ENCODE data around the gene RIMS1.

RIMS1 gene, protein sequence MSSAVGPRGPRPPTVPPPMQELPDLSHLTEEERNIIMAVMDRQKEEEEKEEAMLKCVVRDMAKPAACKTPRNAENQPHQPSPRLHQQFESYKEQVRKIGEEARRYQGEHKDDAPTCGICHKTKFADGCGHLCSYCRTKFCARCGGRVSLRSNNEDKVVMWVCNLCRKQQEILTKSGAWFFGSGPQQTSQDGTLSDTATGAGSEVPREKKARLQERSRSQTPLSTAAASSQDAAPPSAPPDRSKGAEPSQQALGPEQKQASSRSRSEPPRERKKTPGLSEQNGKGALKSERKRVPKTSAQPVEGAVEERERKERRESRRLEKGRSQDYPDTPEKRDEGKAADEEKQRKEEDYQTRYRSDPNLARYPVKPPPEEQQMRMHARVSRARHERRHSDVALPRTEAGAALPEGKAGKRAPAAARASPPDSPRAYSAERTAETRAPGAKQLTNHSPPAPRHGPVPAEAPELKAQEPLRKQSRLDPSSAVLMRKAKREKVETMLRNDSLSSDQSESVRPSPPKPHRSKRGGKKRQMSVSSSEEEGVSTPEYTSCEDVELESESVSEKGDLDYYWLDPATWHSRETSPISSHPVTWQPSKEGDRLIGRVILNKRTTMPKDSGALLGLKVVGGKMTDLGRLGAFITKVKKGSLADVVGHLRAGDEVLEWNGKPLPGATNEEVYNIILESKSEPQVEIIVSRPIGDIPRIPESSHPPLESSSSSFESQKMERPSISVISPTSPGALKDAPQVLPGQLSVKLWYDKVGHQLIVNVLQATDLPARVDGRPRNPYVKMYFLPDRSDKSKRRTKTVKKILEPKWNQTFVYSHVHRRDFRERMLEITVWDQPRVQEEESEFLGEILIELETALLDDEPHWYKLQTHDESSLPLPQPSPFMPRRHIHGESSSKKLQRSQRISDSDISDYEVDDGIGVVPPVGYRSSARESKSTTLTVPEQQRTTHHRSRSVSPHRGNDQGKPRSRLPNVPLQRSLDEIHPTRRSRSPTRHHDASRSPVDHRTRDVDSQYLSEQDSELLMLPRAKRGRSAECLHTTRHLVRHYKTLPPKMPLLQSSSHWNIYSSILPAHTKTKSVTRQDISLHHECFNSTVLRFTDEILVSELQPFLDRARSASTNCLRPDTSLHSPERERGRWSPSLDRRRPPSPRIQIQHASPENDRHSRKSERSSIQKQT (N-terminal part only)

DNA sequence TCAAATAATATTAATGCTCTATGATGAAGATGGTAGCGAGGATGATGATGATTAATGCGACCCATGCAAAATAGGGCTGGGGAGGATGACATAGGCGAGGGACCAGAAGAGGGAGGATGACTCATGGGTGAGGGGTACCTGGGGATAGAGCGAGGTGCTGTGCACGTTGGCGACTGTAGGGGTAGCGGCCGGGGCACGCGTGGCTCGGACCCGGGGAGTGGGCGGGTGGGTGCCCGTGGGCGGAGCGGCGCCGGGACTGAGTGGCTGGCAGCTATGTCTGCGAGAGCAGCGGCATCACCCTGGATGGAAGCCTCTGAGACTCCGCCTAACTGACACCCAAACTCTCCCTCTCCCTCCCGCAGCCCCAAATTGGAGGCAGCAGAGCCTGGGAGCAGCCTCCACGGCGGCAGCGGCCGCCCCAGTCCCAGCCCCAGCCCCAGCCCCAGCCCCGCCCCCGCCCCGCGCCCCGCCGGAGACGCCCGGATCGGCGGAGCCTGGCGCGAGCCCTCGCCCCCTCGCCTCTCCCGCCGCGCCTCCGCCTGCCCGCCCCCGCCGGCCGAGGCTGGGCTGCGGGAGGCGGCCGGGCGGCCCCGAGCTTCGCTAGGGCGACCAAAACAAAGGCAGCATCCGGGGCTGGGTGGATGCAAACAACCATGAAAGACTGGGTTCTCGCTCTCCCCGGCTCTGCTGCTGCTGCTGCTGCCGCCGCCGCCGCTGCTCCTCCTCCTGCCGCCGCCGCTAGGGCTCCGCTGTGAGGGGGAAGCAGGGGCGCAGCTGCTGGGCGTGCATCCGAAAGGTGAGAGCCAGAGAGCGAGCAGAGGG lies at the start of gene RIMS1:
RIMS1 (plus strand) TSS at position 367 of the 822 bp plus-strand sequence. CDS start 474 bp downstream, outside the sequence.
- DNase-seq: no peak

DNA sequence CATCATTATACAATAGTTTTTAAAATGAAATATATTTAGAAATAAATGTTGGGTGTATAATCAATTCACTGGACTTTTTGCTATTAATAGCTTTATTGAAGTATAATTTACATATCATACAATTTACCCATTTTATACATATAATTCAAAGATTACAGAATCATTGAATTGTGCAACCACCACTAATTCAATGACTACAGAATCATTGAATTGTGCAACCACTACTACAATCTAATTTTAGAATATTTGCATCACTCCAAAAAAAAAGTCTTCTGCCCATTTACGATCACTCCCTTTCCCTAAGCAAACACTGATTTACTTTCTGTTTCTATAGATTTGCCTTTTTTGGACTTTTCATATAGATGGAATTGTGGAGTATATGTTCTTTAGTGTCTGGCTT lies 35.1 kb upstream of the RIMS1 start:
- no peak for DNase-seq

DNA sequence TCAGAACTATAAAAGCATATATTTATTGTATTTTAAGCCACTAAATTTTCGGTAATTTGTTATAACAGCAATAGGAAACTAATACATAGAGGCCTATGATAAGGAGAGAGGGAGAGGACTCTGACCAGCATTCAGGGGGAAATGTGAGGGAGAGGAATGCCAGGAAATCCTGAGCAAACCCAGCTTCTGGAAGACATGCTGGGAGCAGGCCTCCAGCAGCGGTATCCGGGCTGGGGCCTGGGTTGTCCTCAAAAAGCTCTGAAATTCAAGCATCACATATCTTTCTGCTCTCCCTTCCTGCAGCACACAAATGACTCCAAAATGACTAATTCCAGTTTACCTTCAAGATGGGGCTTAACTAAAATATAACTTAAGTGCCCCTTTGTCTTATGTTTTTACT lies 33.4 kb upstream of the RIMS1 start:
- DNase-seq: no peak

DNA sequence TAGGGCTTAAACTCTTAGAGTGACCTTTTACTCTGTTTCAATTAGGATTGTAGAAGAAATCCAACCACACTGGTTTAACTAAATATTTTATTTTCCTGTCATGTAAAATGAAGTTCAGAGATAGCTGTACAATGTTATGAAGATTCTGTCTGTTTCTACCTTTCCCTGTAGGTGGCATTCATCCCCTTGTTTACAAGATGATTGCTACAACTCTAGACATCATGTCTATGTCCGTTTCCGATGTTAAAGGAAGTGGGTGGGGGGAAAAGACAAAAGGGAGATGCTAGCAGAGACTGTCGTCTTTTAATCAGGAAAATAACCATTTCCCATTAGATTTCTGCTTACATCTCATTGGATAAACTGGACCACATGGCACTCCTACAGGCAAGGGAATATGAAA lies 30.9 kb upstream of the RIMS1 start:
- DNase-seq: no peak

DNA sequence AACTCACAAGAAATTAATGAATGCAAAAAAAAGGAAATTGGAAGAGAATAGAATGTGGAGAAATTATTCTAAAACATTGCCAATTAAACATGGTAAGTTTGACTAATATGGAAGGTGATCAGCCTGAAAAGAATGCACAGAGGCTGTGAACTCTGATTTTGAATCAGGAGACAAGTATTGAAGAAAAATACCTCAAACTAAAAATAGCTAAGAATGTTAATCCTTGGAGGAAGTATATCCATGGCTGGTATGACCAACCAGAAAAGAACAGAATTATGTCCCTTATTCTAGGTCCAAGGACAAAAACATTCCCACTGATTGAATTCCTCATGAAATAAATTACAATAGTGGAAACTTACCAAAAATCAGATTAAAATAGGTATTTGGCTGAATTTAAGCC lies 7.3 kb upstream of the RIMS1 start:
- no peak for DNase-seq

DNA sequence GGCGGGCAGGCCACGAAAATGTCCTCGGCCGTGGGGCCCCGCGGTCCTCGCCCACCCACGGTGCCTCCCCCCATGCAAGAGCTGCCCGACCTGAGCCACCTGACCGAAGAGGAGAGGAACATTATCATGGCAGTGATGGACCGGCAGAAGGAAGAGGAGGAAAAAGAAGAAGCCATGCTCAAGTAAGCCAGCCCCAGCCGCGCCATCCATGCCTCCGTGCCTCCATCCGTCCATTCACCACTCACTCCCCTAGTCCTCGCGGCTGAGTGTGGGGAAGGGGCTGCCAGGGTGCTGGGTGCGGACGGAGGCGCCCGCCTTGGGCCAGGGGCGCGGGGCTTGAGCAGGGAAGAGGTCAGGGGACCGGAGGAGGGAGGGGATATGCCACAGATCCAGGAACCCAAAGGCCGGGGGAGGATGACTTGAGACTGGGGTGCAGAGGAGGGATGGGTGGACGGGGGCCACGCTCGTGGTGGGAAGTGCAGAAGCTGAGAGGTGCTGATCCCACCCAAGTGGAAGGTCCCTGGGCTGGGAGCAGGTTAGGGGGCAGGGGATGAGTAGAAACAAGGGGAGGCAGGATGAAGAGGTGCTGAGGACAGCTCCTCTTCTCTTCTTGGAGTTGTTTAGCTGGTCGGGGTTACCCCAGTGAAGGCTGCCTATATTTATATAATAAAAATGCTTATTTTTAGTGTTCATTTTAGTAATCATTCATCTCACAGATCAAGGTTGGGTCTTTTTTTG lies 825 bp downstream of the RIMS1 start:
- no peak for DNase-seq

DNA sequence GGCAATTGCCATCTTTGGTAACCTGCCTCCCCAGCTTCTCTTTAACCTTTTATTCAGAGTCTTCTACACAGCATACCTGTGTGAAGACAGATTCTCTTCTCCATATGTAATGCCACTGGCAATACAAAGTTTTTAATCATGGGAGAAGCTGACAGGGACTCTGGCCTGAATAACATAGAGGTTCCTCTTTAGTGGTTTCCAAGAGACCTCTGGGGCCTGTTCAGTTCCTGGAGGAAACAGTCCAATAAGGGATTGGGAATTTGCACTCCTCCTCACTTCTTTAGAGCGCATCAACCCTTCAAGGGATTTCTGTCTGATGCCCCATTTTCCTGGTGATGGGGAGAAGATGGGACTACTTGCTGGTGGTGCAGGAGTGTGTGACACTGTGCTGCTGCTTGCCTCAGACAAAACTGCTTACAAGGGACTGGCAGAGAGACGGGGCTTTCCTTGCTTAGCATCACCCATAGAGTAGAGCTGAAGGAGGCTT lies 1.4 kb downstream of the RIMS1 start:
- DNase-seq: no peak

DNA sequence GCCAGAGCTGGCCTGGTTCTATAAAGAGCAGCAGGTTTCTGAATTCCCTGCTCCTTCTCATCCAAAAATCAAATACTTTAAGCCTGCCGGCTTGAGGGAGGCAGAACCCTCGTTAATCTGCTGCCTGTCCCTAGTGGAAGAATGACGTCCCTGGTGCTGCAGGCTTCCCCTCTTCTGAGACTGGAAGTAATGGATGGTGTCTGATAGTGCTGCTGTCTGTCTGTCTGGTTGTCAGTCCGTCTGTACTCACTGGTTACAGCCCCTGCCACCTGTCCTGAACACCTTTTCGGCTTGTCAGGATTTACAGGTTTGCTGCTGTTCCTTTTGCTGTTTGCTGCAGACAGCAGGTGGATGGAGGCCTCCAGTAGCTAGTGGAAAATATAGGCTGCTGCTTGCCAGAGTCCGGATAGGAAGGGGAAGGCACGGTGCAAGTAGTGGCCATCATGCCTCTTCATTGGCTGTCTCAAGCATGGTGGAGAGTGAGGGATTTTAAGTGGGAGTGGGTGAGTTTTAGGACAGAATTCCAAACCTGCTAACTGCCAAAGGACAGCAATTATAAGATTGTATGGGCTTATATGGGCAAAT lies 2.5 kb downstream of the RIMS1 start:
- DNase-seq: no peak

DNA sequence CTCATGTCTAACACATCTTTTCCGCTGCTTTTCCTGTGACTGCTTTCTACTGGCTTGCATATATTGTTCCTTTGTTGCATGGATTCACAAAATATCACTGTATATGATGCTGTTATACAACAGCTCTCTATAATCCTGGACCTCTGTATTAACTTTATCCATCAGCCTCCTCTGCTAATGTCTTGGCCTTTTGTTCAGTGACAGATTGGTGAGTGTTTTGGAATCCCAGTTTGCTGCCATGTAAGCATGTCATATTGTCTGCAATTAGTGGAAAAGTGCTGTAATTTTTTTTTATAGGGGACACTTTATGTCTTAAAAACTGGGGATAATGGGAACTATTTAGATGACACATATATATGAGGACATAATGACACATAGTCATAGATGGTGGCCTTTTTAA lies 3.0 kb downstream of the RIMS1 start:
- no peak for DNase-seq

DNA sequence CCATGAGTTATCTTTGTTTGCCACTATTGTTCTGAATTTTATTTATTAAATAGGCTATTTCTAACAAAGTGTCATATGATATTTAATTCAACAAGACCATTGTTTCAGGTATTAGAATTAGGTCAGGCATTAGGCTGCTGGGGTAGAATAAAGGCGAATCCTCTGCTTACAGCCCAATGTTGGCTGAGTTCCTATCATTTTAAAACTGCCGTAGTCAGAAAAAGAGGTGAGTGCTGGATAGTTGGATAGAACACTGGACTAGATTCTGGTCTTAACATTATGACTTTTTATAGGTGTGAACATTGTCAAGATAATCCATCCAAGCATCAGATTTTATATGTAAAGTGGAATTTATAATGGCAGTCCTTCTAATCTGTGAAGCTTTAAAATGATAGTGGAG lies 6.3 kb downstream of the RIMS1 start:
- DNase-seq: no peak

DNA sequence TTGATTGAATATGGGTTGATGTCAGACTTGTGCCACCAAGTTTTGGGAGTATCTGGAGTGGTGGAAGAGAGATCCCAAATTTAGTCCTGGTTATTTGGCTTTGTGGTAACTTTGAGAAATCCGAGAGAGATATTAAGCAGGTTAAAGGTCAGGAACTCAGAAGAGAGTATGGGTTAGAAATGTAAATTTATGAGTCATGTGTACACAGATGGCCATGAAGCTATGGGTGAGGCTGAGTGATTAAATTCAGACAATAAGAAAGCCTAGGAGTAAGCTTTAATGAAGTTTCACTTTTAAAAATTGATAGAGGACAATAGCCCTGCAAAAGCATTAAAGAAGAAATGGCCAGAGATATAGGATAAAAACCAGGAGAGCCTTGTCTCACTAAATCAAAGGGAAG lies 14.3 kb downstream of the RIMS1 start:
- DNase-seq: no peak

DNA sequence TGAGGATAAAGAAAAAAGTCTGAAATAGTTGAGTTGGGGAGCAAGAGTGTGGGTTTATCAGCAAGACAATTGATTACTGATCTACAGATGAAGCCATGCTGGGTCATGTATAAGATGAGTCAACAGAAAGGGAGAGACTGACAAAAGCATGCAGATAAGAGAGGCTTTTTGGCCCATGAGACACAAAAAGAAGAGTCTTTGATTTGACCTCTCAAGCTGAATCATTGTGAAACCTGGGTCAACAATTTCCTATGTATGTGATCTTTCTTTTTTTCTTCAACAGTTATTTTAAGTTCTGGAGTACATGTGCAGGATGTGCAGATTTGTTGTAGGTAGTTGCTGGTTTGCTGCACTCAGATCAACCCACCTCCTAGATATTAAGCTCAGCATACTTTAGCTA lies 15.9 kb downstream of the RIMS1 start:
- DNase-seq: no peak

DNA sequence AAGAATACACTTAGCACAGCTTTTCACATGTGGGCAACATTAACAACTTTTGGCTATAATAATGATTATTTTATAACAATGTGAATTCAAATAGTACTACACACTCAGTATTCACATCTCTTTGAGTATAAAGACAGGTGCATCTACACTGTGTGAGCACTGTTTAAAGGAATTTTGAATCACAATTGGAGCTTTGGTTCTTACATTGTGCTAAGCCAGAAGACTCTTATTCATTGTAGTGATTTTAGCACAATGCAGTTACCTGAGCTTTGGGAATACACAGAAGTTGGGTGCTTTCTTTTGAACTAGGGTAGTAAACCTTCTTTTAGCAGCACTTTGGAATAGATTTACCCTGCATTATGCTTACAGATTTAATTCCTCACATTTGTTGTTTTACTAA lies 20.5 kb downstream of the RIMS1 start:
- no peak for DNase-seq

DNA sequence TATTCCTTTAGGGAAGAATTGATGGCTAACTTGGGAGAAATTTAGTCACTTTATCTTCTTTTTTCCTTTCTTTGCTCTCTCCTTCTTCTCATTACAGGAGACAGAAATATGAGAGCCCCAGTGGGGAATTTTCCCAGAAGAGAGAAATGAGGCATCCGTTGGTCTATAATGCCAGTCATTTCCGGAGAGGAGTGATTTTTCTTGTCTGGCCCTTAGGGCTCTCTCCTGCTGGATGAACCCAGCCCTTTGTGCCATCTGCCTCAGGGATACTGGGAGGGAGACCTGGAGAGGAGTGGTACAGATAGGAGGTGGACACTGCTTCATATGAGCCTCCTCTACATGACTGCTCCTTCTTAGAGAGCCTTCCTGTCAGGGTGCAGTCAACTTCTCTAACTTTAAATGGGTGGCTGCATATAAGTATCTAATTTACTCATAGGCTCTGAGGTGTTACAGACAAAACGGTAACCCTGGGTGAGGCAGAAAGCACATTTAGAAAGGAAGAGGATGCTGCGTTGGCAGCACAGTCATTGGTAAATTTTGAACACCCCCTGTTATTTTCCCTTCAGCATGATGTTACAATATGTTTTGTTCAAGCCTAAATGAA lies 21.9 kb downstream of the RIMS1 start:
- DNase-seq: no peak

DNA sequence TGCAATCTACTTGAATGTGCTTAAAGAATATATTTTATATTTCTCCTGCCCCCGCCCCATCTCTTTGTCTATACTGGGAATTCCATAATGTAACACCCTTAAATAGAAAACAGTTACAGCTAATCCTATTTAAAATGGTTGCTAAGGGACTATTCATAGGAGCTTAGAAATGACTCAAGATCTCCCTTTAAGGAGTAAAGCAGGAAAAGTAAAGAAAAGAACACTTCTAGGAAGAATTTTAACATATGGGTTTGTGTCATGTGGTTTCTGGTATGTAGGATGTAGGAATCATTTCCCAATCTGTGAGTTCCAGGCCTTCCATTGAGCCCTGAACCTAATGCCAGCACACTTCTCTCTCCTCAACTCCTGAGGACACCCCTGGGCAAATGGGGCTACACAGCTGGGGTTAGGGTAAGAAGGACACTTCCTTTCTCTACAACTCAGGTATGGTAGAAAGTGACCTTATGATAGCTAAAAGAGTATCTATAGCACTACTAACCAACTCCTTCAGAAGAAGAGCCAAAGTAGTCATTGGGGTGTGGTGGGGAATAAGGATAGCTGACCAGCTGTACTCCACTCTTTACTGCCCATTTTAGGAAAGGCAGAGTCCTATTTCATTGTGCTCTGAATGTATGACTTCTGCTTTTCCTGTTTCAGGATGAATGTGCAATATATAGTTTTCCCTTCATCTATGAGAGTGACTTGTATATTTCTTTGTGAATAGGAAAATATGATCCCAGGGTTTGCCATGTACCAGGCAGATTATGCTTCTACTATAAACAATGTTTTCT lies 27.3 kb downstream of the RIMS1 start:
- no peak for DNase-seq

DNA sequence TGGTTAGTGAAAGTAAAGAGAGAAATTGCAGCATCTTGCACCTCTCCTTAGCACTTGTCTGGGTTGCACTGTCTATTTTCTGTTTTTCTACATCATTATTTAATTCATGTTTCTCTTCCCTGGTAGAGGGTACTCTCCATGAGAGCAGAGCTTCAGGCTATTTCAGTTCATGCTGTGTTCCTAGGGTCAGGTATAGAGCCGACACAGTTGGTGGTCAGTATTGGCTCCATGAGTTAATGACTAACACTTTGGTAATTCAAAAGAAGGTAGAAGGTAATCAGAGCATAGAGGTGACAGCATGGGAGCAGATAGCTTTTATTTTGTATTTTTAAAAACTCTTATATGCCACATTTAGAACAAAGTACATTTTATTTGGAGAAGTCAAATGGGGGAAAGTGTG lies 42.7 kb downstream of the RIMS1 start:
- DNase-seq: no peak

DNA sequence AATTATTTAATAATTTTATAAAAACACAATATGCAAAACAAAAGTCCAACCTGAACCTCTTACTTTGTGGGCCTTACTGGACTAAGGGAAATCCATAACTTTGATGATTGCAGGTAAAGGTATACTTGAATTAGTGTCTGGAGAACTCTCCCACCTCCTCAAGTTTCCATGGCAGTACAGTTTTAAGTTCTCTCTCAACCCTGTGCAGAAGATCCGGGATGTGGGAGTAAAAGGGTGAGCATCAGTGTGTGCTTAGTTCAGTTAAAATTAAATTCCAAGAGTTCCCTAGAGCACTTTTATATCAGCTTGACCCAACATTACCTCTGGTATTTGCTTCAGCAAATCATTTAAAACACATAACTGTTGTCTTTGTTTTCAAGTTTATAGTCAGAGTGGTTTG lies 47.5 kb downstream of the RIMS1 start:
- DNase-seq: no peak

DNA sequence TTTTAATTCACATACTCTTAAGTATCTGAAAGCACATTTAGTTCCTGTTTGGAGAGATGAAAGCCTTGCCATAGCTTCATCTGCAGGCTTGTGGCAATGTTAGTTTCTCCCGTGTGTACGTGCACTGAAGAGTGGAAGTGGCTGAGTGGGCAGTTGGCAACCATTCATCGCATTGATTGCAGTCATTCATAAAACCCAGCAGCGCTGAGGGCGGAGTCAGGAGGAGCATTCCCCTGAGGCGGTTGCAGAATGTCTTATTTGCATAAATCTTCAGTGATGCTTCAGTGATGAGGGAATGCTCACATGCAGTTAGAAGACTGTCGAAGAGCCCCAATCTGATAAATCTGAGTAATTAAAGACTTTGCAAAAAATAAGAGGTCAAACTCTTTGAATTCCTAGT lies 79.1 kb downstream of the RIMS1 start:
- no peak for DNase-seq

DNA sequence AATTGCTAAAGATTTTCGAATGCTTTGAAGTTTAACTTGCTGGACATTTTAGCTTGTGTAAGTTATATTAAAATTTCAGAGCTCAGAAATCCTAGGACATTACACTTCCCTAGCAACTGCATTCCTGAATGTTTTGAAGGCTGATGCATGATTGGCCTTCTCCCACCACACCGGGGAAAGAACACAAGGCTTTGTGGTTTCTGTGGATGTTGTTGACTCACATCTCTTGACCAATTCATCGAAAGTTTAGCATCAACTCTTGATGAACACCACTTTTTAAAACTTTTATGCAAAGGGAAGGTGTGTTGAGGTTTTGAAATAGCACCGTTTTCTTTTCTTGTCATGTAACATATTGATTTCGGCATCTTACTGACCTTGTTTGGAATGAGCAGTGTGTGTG lies 81.1 kb downstream of the RIMS1 start:
- no peak for DNase-seq

DNA sequence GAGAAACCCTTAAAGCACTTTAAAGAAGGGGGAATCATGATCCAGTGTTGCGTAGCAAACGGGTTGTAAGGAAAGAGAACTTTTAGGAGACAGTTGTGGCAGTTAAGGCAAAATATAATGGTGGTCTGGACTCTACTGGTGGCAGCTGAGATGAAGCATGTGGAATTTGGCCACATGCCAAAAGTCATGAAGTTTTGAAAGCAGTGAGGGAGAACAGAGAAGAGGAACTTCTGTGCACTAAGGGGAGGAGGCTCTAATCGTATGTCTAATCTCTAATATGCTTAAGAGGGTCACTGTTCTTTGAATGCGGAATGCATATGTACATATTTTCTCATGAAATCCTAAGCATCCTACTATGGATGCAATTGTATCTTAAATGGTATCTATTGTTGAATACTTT lies 91.5 kb downstream of the RIMS1 start:
- no peak for DNase-seq

All from CD4-positive, alpha-beta T cell treated with Interleukin-21 for 1 hour (primary cell).